ENCODE measurements around the gene ZNF521.

Gene ZNF521

GRCh38 chr18:25335062-25335461 lies 16.9 kb downstream of the ZNF521 start:
- no peak for DNase-seq

- no peak for DNase-seq
These were observed 17.4 kb downstream of the ZNF521 start for GRCh38 chr18:25334588-25334987.

GRCh38 chr18:25332002-25332401 lies 20.0 kb downstream of the ZNF521 start:
- DNase-seq: no peak

GRCh38 chr18:25329783-25330182 lies 22.2 kb downstream of the ZNF521 start:
- DNase-seq: no peak

- DNase-seq: no peak
These were observed 24.4 kb downstream of the ZNF521 start for GRCh38 chr18:25327584-25327983.

GRCh38 chr18:25326361-25326952 lies 25.5 kb downstream of the ZNF521 start:
- DNase-seq: no peak

GRCh38 chr18:25322806-25323205 lies 29.2 kb downstream of the ZNF521 start:
- DNase-seq: no peak

GRCh38 chr18:25316381-25317018 lies 35.5 kb downstream of the ZNF521 start:
- DNase-seq: no peak

- no peak for DNase-seq
These were observed 37.2 kb downstream of the ZNF521 start for GRCh38 chr18:25314838-25315190.

- DNase-seq: no peak
These were observed 37.7 kb downstream of the ZNF521 start for GRCh38 chr18:25314151-25314837.

GRCh38 chr18:25313268-25313667 lies 38.7 kb downstream of the ZNF521 start:
- no peak for DNase-seq

GRCh38 chr18:25310045-25310444 lies 41.9 kb downstream of the ZNF521 start:
- DNase-seq: no peak

- DNase-seq: no peak
These were observed 43.6 kb downstream of the ZNF521 start for GRCh38 chr18:25308381-25308780.

GRCh38 chr18:25307192-25307591 lies 44.8 kb downstream of the ZNF521 start:
- DNase-seq: no peak

GRCh38 chr18:25306671-25307070 lies 45.3 kb downstream of the ZNF521 start:
- DNase-seq: no peak

GRCh38 chr18:25305584-25305983 lies 46.4 kb downstream of the ZNF521 start:
- no peak for DNase-seq

- no peak for DNase-seq
These were observed 51.5 kb downstream of the ZNF521 start for GRCh38 chr18:25300492-25300891.

- DNase-seq: no peak
These were observed 52.3 kb downstream of the ZNF521 start for GRCh38 chr18:25299426-25300300.

GRCh38 chr18:25298853-25299274 lies 53.1 kb downstream of the ZNF521 start:
- no peak for DNase-seq

- DNase-seq: no peak
These were observed 56.3 kb downstream of the ZNF521 start for GRCh38 chr18:25295624-25296138.

- DNase-seq: no peak
These were observed 60.8 kb downstream of the ZNF521 start for GRCh38 chr18:25291150-25291549.

- no peak for DNase-seq
These were observed 62.9 kb downstream of the ZNF521 start for GRCh38 chr18:25289001-25289631.

All from SHP77 (cell line).